HepG2 (cell line): ENCODE results near the gene ZNF816. TPM values are rescaled to one million over a fixed set of nuclear protein-coding genes. Genes with fewer than 3 reads are reported as not detected.

Source experiments
- ARHGAP35 ChIP-seq: sonication (generic); formaldehyde crosslinking; IDR thresholded peaks from 2 replicates; pipeline ENCODE4 v1.9.0; 2022; ENCODE audit warnings: mild to moderate bottlenecking, inconsistent platforms, moderate library complexity, missing genetic modification reagents, borderline replicate concordance
- ARNT ChIP-seq: fragments of 450-650 bp; IDR thresholded peaks from 2 replicates; pipeline ENCODE4 v1.6.1; 2017
- CCAR2 ChIP-seq: fragments of 200-400 bp; formaldehyde crosslinking; optimal IDR thresholded peaks from 2 replicates; pipeline ENCODE3; 2018; ENCODE audit warnings: low read depth, mild to moderate bottlenecking, low read length, moderate library complexity
- DNMT3B ChIP-seq: conservative IDR thresholded peaks from 2 replicates; pipeline ENCODE4 v1.6.1; 2016; ENCODE audit warnings: missing biosample characterization, control low read depth
- FOXK1 ChIP-seq: sonication (generic); formaldehyde crosslinking; IDR thresholded peaks from 2 replicates; pipeline ENCODE4 v1.4.0; 2020; ENCODE audit warnings: low read depth, missing genetic modification reagents, borderline replicate concordance
- HNRNPH1 ChIP-seq: fragments of 200-400 bp; formaldehyde crosslinking; optimal IDR thresholded peaks from 2 replicates; pipeline ENCODE3; 2017; ENCODE audit warnings: mild to moderate bottlenecking, low read depth, low read length
- HNRNPK ChIP-seq: fragments of 200-400 bp; formaldehyde crosslinking; IDR thresholded peaks from 2 replicates; pipeline ENCODE4 v1.6.1; 2018; ENCODE audit warnings: low read length, low read depth, moderate library complexity, mild to moderate bottlenecking; ENCODE audit not compliant: poor library complexity, severe bottlenecking
- NFE2L1 ChIP-seq: sonication (generic); formaldehyde crosslinking; IDR thresholded peaks from 2 replicates; pipeline ENCODE4 v1.4.0; 2020; ENCODE audit warnings: missing genetic modification reagents, mild to moderate bottlenecking, borderline replicate concordance
- SAP130 ChIP-seq: IDR thresholded peaks from 2 replicates; pipeline ENCODE4 v1.6.1; 2016; ENCODE audit warnings: low read depth
- SYNCRIP ChIP-seq: fragments of 200-400 bp; formaldehyde crosslinking; IDR thresholded peaks from 2 replicates; pipeline ENCODE4 v1.6.1; 2018; ENCODE audit warnings: mild to moderate bottlenecking, low read depth, low read length; ENCODE audit not compliant: insufficient read depth
- WIZ ChIP-seq: sonication (generic); formaldehyde crosslinking; IDR thresholded peaks from 2 replicates; pipeline ENCODE4 v1.5.1; 2020; ENCODE audit warnings: mild to moderate bottlenecking, missing genetic modification reagents
- ZBTB42 ChIP-seq: sonication (generic); formaldehyde crosslinking; IDR thresholded peaks from 2 replicates; pipeline ENCODE4 v1.5.0; 2020; ENCODE audit warnings: mild to moderate bottlenecking, missing genetic modification reagents
- ZFP82 ChIP-seq: sonication (generic); formaldehyde crosslinking; IDR thresholded peaks from 2 replicates; pipeline ENCODE4 v1.5.1; 2020; ENCODE audit warnings: mild to moderate bottlenecking, missing genetic modification reagents, borderline replicate concordance
- ZNF160 ChIP-seq: sonication (generic); formaldehyde crosslinking; IDR thresholded peaks from 2 replicates; pipeline ENCODE4 v1.8.0; 2022; ENCODE audit warnings: mild to moderate bottlenecking, inconsistent platforms, missing genetic modification reagents
- ZNF577 ChIP-seq: sonication (generic); formaldehyde crosslinking; IDR thresholded peaks from 2 replicates; pipeline ENCODE4 v1.4.0; 2020; ENCODE audit warnings: mild to moderate bottlenecking, low read depth, missing genetic modification reagents, borderline replicate concordance
- ZNF598 ChIP-seq: sonication (generic); formaldehyde crosslinking; IDR thresholded peaks from 2 replicates; pipeline ENCODE4 v1.5.1; 2020; ENCODE audit warnings: mild to moderate bottlenecking, missing genetic modification reagents, borderline replicate concordance
- ZNF644 ChIP-seq: IDR thresholded peaks from 2 replicates; pipeline ENCODE4 v1.6.1; 2016; ENCODE audit warnings: low read depth
- ZNF768 ChIP-seq: sonication (generic); formaldehyde crosslinking; IDR thresholded peaks from 2 replicates; pipeline ENCODE4 v1.4.0; 2020; ENCODE audit warnings: missing genetic modification reagents
- ZNF790 ChIP-seq: sonication (generic); formaldehyde crosslinking; IDR thresholded peaks from 2 replicates; pipeline ENCODE4 v1.8.0; 2022; ENCODE audit warnings: missing genetic modification reagents, mild to moderate bottlenecking, borderline replicate concordance
- polyA plus RNA-seq, 8 experiments: library from polyadenylated mRNA; depleted of rRNA in 3 of 8; stranded (reverse) in 7 of 8; unstranded in 1 of 8; fragments of >200 nt; fragmentation: Illumina TruSeq in 4 of 8; extraction: Trizol in 4 of 8; gene quantifications; 2 replicates each; pipeline versions ENCODE4 v1.2.1 to v1.2.3, GENCODE V29; 2011 to 2016; ENCODE audit warnings: low read depth in 4 of 8, missing spikeins in 1 of 8, mixed read lengths in 1 of 8; ENCODE audit not compliant: insufficient read depth in 1 of 8
- total RNA-seq, 5 experiments: library from RNA; depleted of rRNA; stranded (reverse); fragments of >200 nt; fragmentation: Illumina TruSeq; extraction: Trizol; gene quantifications; 2 replicates each; pipeline ENCODE4 v1.2.3, GENCODE V29; 2016; ENCODE audit warnings: low read depth in 1 of 5
- TF ChIP-seq, protein P1 (sequence below): IDR thresholded peaks from 2 replicates; pipeline ENCODE4 v1.4.0; 2020; ENCODE audit warnings: mild to moderate bottlenecking, missing genetic modification reagents
- TF ChIP-seq, protein P2 (sequence below): sonication (generic); formaldehyde crosslinking; IDR thresholded peaks from 2 replicates; pipeline ENCODE4 v1.4.0; 2020; ENCODE audit warnings: missing genetic modification reagents
- TF ChIP-seq, protein P3 (sequence below): sonication (generic); formaldehyde crosslinking; IDR thresholded peaks from 2 replicates; pipeline ENCODE4 v1.4.0; 2020; ENCODE audit warnings: missing genetic modification reagents
- TF ChIP-seq, protein P4 (sequence below): sonication (generic); formaldehyde crosslinking; conservative IDR thresholded peaks from 2 replicates; pipeline ENCODE4 v1.8.1; 2023; ENCODE audit warnings: missing genetic modification reagents

ZNF816 gene
- total and polyA plus RNA-seq, 2 of the 13 experiments (the other 11 are each of a cell fraction or from before 2014, with no cell fraction given): 5.2 to 14.1 TPM

DNA sequence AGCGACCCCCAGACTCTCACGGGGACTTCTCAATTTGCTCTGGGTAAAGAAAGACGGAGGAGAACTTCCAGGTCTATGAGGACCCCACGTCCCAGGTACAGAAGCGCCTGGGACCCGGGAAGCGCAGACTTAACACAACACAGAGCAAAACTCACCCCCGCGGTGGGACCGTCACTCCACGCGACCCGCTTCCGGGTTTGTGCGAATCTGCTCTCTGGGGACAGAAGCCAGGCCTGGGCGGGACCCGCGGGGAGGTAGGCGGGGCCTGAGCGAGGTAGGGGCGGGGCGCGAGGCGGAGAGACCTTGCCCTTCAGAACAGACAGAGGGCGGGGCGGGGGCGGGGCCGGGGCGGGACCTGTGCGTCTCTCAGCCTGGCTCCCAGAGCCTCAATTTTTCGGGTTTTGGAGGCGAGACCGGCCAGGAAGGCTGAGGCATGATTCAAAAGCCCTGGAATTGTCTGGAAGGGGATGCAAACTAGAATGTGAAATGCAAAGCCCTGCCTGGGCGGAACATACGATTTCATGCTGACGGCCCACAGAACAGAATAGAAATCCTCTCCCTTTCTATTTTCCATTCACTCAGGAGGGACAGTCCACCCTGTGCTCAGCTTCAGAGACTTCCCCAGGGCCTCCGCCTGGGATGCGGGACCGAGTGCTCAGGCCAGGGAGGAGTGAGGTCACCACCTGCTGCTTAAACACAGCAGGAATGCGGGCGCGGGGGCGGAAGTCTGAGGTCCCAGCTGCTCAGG is 20.1 kb downstream of the ZNF816 start (continued):
- no peak for TF ChIP-seq ARHGAP35
- no peak for TF ChIP-seq ZFP82
- TF ChIP-seq SYNCRIP: no peak
- TF ChIP-seq DNMT3B (CRISPR knock-in tag): 0 out of 2 replicates have a peak, but pooled peaks have one; percentile 35
- TF ChIP-seq NFE2L1 (CRISPR knock-in tag): no peak
- no peak for TF ChIP-seq ZNF790 (CRISPR knock-in tag)
- TF ChIP-seq, protein P1, sequence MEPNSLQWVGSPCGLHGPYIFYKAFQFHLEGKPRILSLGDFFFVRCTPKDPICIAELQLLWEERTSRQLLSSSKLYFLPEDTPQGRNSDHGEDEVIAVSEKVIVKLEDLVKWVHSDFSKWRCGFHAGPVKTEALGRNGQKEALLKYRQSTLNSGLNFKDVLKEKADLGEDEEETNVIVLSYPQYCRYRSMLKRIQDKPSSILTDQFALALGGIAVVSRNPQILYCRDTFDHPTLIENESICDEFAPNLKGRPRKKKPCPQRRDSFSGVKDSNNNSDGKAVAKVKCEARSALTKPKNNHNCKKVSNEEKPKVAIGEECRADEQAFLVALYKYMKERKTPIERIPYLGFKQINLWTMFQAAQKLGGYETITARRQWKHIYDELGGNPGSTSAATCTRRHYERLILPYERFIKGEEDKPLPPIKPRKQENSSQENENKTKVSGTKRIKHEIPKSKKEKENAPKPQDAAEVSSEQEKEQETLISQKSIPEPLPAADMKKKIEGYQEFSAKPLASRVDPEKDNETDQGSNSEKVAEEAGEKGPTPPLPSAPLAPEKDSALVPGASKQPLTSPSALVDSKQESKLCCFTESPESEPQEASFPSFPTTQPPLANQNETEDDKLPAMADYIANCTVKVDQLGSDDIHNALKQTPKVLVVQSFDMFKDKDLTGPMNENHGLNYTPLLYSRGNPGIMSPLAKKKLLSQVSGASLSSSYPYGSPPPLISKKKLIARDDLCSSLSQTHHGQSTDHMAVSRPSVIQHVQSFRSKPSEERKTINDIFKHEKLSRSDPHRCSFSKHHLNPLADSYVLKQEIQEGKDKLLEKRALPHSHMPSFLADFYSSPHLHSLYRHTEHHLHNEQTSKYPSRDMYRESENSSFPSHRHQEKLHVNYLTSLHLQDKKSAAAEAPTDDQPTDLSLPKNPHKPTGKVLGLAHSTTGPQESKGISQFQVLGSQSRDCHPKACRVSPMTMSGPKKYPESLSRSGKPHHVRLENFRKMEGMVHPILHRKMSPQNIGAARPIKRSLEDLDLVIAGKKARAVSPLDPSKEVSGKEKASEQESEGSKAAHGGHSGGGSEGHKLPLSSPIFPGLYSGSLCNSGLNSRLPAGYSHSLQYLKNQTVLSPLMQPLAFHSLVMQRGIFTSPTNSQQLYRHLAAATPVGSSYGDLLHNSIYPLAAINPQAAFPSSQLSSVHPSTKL (CRISPR knock-in tag): peak; percentile 7; the same call in 1 of the 2 replicates
- peak; percentile 36; the same call in 1 of the 2 replicates for TF ChIP-seq ZNF768 (CRISPR knock-in tag)
- TF ChIP-seq FOXK1 (CRISPR knock-in tag): no peak
- 0 out of 2 replicates have a peak, but pooled peaks have one; percentile 46 for TF ChIP-seq ZNF160 (CRISPR knock-in tag)
- TF ChIP-seq ZNF644 (CRISPR knock-in tag): no peak
- TF ChIP-seq HNRNPH1: no peak
- TF ChIP-seq, protein P2, sequence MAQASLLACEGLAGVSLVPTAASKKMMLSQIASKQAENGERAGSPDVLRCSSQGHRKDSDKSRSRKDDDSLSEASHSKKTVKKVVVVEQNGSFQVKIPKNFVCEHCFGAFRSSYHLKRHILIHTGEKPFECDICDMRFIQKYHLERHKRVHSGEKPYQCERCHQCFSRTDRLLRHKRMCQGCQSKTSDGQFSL: no peak
- no peak for TF ChIP-seq ZNF577 (CRISPR knock-in tag)
- TF ChIP-seq, protein P3, sequence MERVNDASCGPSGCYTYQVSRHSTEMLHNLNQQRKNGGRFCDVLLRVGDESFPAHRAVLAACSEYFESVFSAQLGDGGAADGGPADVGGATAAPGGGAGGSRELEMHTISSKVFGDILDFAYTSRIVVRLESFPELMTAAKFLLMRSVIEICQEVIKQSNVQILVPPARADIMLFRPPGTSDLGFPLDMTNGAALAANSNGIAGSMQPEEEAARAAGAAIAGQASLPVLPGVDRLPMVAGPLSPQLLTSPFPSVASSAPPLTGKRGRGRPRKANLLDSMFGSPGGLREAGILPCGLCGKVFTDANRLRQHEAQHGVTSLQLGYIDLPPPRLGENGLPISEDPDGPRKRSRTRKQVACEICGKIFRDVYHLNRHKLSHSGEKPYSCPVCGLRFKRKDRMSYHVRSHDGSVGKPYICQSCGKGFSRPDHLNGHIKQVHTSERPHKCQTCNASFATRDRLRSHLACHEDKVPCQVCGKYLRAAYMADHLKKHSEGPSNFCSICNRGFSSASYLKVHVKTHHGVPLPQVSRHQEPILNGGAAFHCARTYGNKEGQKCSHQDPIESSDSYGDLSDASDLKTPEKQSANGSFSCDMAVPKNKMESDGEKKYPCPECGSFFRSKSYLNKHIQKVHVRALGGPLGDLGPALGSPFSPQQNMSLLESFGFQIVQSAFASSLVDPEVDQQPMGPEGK (CRISPR knock-in tag): peak; percentile 59
- no peak for TF ChIP-seq CCAR2
- no peak for TF ChIP-seq WIZ (CRISPR knock-in tag)
- TF ChIP-seq ZBTB42 (CRISPR knock-in tag): no peak
- TF ChIP-seq SAP130: peak; percentile 83
- TF ChIP-seq ZNF598 (CRISPR knock-in tag): no peak
- TF ChIP-seq HNRNPK: no peak
- no peak for TF ChIP-seq ARNT
- TF ChIP-seq, protein P4, sequence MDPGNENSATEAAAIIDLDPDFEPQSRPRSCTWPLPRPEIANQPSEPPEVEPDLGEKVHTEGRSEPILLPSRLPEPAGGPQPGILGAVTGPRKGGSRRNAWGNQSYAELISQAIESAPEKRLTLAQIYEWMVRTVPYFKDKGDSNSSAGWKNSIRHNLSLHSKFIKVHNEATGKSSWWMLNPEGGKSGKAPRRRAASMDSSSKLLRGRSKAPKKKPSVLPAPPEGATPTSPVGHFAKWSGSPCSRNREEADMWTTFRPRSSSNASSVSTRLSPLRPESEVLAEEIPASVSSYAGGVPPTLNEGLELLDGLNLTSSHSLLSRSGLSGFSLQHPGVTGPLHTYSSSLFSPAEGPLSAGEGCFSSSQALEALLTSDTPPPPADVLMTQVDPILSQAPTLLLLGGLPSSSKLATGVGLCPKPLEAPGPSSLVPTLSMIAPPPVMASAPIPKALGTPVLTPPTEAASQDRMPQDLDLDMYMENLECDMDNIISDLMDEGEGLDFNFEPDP (CRISPR knock-in tag): no peak
